Chondrocyte (in vitro differentiated cells): ENCODE data around the gene RAB33B. TPM values are rescaled to one million over a fixed set of nuclear protein-coding genes. Genes with fewer than 3 reads are reported as not detected.
A peak's percentile ranks its signal among the peaks of the same experiment; 100 is the strongest.
"Not testable (repeated sequence)": the region's sequence is repeated elsewhere in the genome, so short reads cannot be mapped to it uniquely, and the experiment has no call there.

Experiments
- DNase-seq: peaks from one replicate; pipeline ENCODE4 v3.0.0; 2021; ENCODE audit warnings: mixed read lengths, low spot score
- H3K27ac Mint-ChIP-seq: one replicate; pipeline ENCODE4 v1.8.0; 2021; ENCODE audit warnings: mild to moderate bottlenecking, moderate library complexity, mixed read lengths; ENCODE audit not compliant: unreplicated experiment
- H3K27me3 Mint-ChIP-seq: 2 replicates; pipeline ENCODE4 v1.8.0; 2021; ENCODE audit warnings: low read depth, mixed read lengths
- H3K36me3 Mint-ChIP-seq: 2 replicates; pipeline ENCODE4 v1.8.0; 2021; ENCODE audit warnings: low read depth, mixed read lengths
- H3K4me1 Mint-ChIP-seq: 2 replicates; pipeline ENCODE4 v1.8.0; 2021; ENCODE audit warnings: low read depth, mild to moderate bottlenecking, mixed read lengths
- H3K4me3 Mint-ChIP-seq: one replicate; pipeline ENCODE4 v1.8.0; 2021; ENCODE audit warnings: mild to moderate bottlenecking, moderate library complexity, mixed read lengths; ENCODE audit not compliant: unreplicated experiment
- H3K9me3 Mint-ChIP-seq: 2 replicates; pipeline ENCODE4 v1.8.0; 2021; ENCODE audit warnings: low read depth, mixed read lengths
- CTCF ChIP-seq: fragments of 200-600 bp; sonication (generic); IDR thresholded peaks from 2 replicates; pipeline ENCODE4 v1.5.0; 2021; ENCODE audit warnings: antibody characterized with exemption, mild to moderate bottlenecking, moderate library complexity
- total RNA-seq: library from RNA; stranded (reverse); gene quantifications from 3 replicates; pipeline ENCODE4 v1.2.1, GENCODE V29; 2021

Gene RAB33B
- total RNA-seq, 1 donor from 2014 or later = 13.8 TPM

- no peak for DNase-seq
- Mint-ChIP-seq H3K27ac (peak overlapping the region; percentile 71), H3K36me3 (no peaks in the 10 kb centered on the region), H3K9me3 (no peaks in the 10 kb centered on the region), H3K4me1 (peaks cover 70% of the 10 kb centered on the region), H3K27me3 (no peaks in the 10 kb centered on the region), H3K4me3 (no peak overlapping the region)
- TF ChIP-seq CTCF = no peak
Measured at GRCh38 chr4:139457318-139457717, 3.4 kb downstream of the RAB33B start.

GRCh38 chr4:139458543-139458942, 4.6 kb downstream of the RAB33B start:
- peaks cover 67% of the 10 kb centered on the region for H3K4me1 Mint-ChIP-seq
- peak overlapping the region; percentile 52 for H3K27ac Mint-ChIP-seq
- DNase-seq = no peak
- H3K36me3 Mint-ChIP-seq = no peaks in the 10 kb centered on the region
- no peak overlapping the region for H3K4me3 Mint-ChIP-seq
- no peak for TF ChIP-seq CTCF
- H3K9me3 Mint-ChIP-seq = no peaks in the 10 kb centered on the region
- H3K27me3 Mint-ChIP-seq = no peaks in the 10 kb centered on the region

- DNase-seq = no peak
- H3K36me3 Mint-ChIP-seq = no peaks in the 10 kb centered on the region
Measured at GRCh38 chr4:139458999-139459398, 5.1 kb downstream of the RAB33B start.

GRCh38 chr4:139460565-139460964, 6.6 kb downstream of the RAB33B start:
- no peaks in the 10 kb centered on the region for H3K27me3 Mint-ChIP-seq
- no peak overlapping the region for H3K4me3 Mint-ChIP-seq
- H3K27ac Mint-ChIP-seq = peak overlapping the region; percentile 74
- no peak for DNase-seq
- H3K36me3 Mint-ChIP-seq = no peaks in the 10 kb centered on the region
- TF ChIP-seq CTCF = no peak
- peaks cover 64% of the 10 kb centered on the region for H3K4me1 Mint-ChIP-seq
- no peaks in the 10 kb centered on the region for H3K9me3 Mint-ChIP-seq

More at GRCh38 chr4:139458999-139459398, 5.1 kb downstream of the RAB33B start:
- peak overlapping the region; percentile 49 for H3K27ac Mint-ChIP-seq
- H3K4me1 Mint-ChIP-seq = peaks cover 71% of the 10 kb centered on the region
- H3K9me3 Mint-ChIP-seq = no peaks in the 10 kb centered on the region
- no peak for TF ChIP-seq CTCF
- H3K4me3 Mint-ChIP-seq = no peak overlapping the region
- no peaks in the 10 kb centered on the region for H3K27me3 Mint-ChIP-seq

- Mint-ChIP-seq H3K9me3 (no peaks in the 10 kb centered on the region), H3K4me3 (no peak overlapping the region), H3K27me3 (no peaks in the 10 kb centered on the region), H3K4me1 (peaks cover 59% of the 10 kb centered on the region), H3K36me3 (no peaks in the 10 kb centered on the region), H3K27ac (peak overlapping the region; percentile 74)
- no peak for TF ChIP-seq CTCF
- no peak for DNase-seq
Measured at GRCh38 chr4:139461022-139461628, 7.2 kb downstream of the RAB33B start.

- Mint-ChIP-seq H3K4me1 (peaks cover 33% of the 10 kb centered on the region), H3K9me3 (peaks cover 13% of the 10 kb centered on the region)
- H3K27ac Mint-ChIP-seq, H3K36me3 Mint-ChIP-seq, H3K4me3 Mint-ChIP-seq, H3K27me3 Mint-ChIP-seq, DNase-seq: not testable (repeated sequence)
Measured at GRCh38 chr4:139464512-139464911, 10.6 kb downstream of the RAB33B start.
